K562 (cell line): ENCODE measurements around the gene ANKS1B. TPM values are rescaled to one million over a fixed set of nuclear protein-coding genes. Genes with fewer than 3 reads are reported as not detected.

ENCODE experiments used
- ATAC-seq: fragments of 200-7000 bp; cut with Tn5 transposase; 3 replicates; pipeline ENCODE4 v1.9.1; 2020; ENCODE audit warnings: moderate library complexity
- BruUV-seq: library from RNA; stranded (reverse); fragments of 400-500 nt; replicated peaks from 2 replicates; lab custom pipeline; 2021; lab: Mats Ljungman, UMichigan
- CTCF ChIA-PET: fragments of 300-600 bp; formaldehyde crosslinking; extraction: SDS; loops from one replicate; lab custom pipeline; 2021; ENCODE audit warnings: low intra/inter-chr PET ratio; lab: Yijun Ruan, JAX
- POLR2A ChIA-PET: fragments of 300-600, 350-650 bp; sonication (Branson Sonifier 250); formaldehyde crosslinking; extraction: SDS; loops from one replicate; lab custom pipeline; 2021; ENCODE audit warnings: antibody characterized with exemption, inconsistent platforms; lab: Yijun Ruan, JAX
- DNase-seq, 4 experiments: peaks; one replicate each; pipeline versions ENCODE4 v3.0.0 to v3.0.0-alpha.2; 2011 to 2018; ENCODE audit warnings: low spot score in 3 of 4, mixed read lengths in 3 of 4; ENCODE audit errors: extremely low read depth in 1 of 4
- FAIRE-seq: peaks from 2 replicates; lab custom pipeline; 2011; peaks lifted over from hg19 to GRCh38; lab: Jason Lieb, UNC
- H2AFZ ChIP-seq: 2 replicates; pipeline ENCODE4 v1.6.0; 2011; ENCODE audit warnings: low read depth, low read length, control low read depth, inconsistent platforms
- H3K27ac ChIP-seq: fragments of 200-600 bp; 3 replicates; pipeline ENCODE4 v1.8.0; 2011; ENCODE audit warnings: low read depth, mild to moderate bottlenecking, control low read depth, inconsistent platforms, low read length, moderate library complexity, mixed read lengths; ENCODE audit errors: extremely low read depth
- H3K27me3 ChIP-seq, 2 experiments: fragments of 300-600 bp in 1 of 2; 2 replicates in 1 of 2; 3 replicates in 1 of 2; pipeline versions ENCODE4 v1.6.0 to v1.8.0; 2011; ENCODE audit warnings: inconsistent platforms in 2 of 2, low read length in 2 of 2, mild to moderate bottlenecking in 1 of 2, mixed read lengths in 1 of 2, moderate library complexity in 1 of 2; ENCODE audit not compliant: control insufficient read depth in 2 of 2, insufficient read depth in 2 of 2
- H3K36me3 ChIP-seq: fragments of 300-600 bp; 3 replicates; pipeline ENCODE4 v1.8.0; 2011; ENCODE audit warnings: mild to moderate bottlenecking, low read length, inconsistent platforms; ENCODE audit not compliant: control insufficient read depth, insufficient read depth
- H3K4me1 ChIP-seq, 2 experiments: fragments of 200-600 bp in 1 of 2; replicated peaks in 1 of 2; 2 replicates in 1 of 2; 3 replicates in 1 of 2; pipeline versions ENCODE4 v1.5.1 to v1.8.0; 2011; ENCODE audit warnings: inconsistent platforms in 2 of 2, low read length in 2 of 2, mild to moderate bottlenecking in 1 of 2, mixed read lengths in 1 of 2, moderate library complexity in 1 of 2; ENCODE audit not compliant: control insufficient read depth in 2 of 2, insufficient read depth in 2 of 2
- H3K4me2 ChIP-seq: 2 replicates; pipeline ENCODE4 v1.6.1; 2011; ENCODE audit warnings: low read length, control low read depth, inconsistent platforms, mixed read lengths; ENCODE audit not compliant: insufficient read depth
- H3K4me3 ChIP-seq: fragments of 200-600 bp; sonication (generic), shearing (Covaris generic); 2 replicates; pipeline ENCODE4 v1.5.1; 2016; ENCODE audit warnings: control low read depth, inconsistent platforms
- H3K79me2 ChIP-seq: fragments of 200-600 bp; 3 replicates; pipeline ENCODE4 v1.8.0; 2011; ENCODE audit warnings: low read length, inconsistent platforms; ENCODE audit not compliant: control insufficient read depth, insufficient read depth
- H3K9ac ChIP-seq, 2 experiments: 2 replicates each; pipeline versions ENCODE4 v1.6.0 to v1.6.1; 2011; ENCODE audit warnings: low read depth in 2 of 2, low read length in 2 of 2, control low read depth in 1 of 2, inconsistent platforms in 1 of 2, mild to moderate bottlenecking in 1 of 2, mixed read lengths in 1 of 2; ENCODE audit not compliant: insufficient read depth in 1 of 2
- H3K9me1 ChIP-seq: one replicate; pipeline ENCODE4 v1.6.0; 2011; ENCODE audit warnings: inconsistent platforms, mild to moderate bottlenecking, low read length, moderate library complexity; ENCODE audit not compliant: control insufficient read depth, insufficient read depth
- H3K9me3 ChIP-seq: replicated peaks from 2 replicates; pipeline ENCODE4 v1.5.1; 2011; ENCODE audit warnings: low read depth, low read length, inconsistent platforms; ENCODE audit not compliant: control insufficient read depth, insufficient read depth
- H4K20me1 ChIP-seq: replicated peaks from 2 replicates; pipeline ENCODE4 v1.6.1; 2011; ENCODE audit warnings: low read length, inconsistent platforms, mixed read lengths; ENCODE audit not compliant: control insufficient read depth, insufficient read depth
- ATF3 ChIP-seq, 2 experiments: fragments of 450-650 bp in 1 of 2; sonication (generic) in 1 of 2; formaldehyde crosslinking in 1 of 2; IDR thresholded peaks in 1 of 2; conservative IDR thresholded peaks in 1 of 2; 2 replicates each; pipeline versions ENCODE4 v1.6.1 to v1.8.1; 2016 to 2023; ENCODE audit warnings: mild to moderate bottlenecking in 2 of 2, moderate library complexity in 2 of 2, inconsistent platforms in 1 of 2, missing genetic modification reagents in 1 of 2
- CBFA2T3 ChIP-seq: fragments of 450-650 bp; IDR thresholded peaks from 2 replicates; pipeline ENCODE4 v1.6.1; 2017
- CEBPG ChIP-seq, 3 experiments: fragments of 200-800 bp in 1 of 3; sonication (Bioruptor generic) in 1 of 3; sonication (generic) in 1 of 3; formaldehyde crosslinking in 1 of 3; IDR thresholded peaks in 2 of 3; conservative IDR thresholded peaks in 1 of 3; 2 replicates each; pipeline versions ENCODE4 v1.6.1 to v1.8.0; 2016 to 2022; ENCODE audit warnings: missing compliant biosample characterization in 2 of 3, missing genetic modification characterization in 2 of 3, mild to moderate bottlenecking in 1 of 3, missing genetic modification reagents in 1 of 3
- WGBS: fragments of 100-300 bp; shearing (Covaris generic); methylation state at CpG from one replicate; pipeline ENCODE4 v1.1.6; 2016; ENCODE audit warnings: low coverage, mixed read lengths; ENCODE audit not compliant: insufficient coverage; ENCODE audit errors: missing lambda C conversion rate; 5-methylcytosine and 5-hydroxymethylcytosine counted together
- in situ Hi-C: fragments of 300-500 bp; cut with MboI; formaldehyde crosslinking; loops from 4 replicates; pipeline ENCODE4 v1.15.0; 2018; ENCODE audit warnings: inconsistent platforms, mixed read lengths
- intact Hi-C: fragments of 100-400 bp; cut with micrococcal nuclease; formaldehyde crosslinking; loops from 2 replicates; pipeline ENCODE4 v1.14.2; 2022
- polyA plus RNA-seq, 8 experiments: library from polyadenylated mRNA; depleted of rRNA in 4 of 8; stranded (reverse) in 5 of 8; unstranded in 3 of 8; fragments of >200 nt; fragmentation: Nextera tagmentation in 2 of 8; fragmentation: Illumina TruSeq in 1 of 8; extraction: Ambion mirVana in 2 of 8; extraction: Trizol in 1 of 8; gene quantifications; 2 replicates each; pipeline versions ENCODE4 v1.2.1 to v1.2.3, GENCODE V29; 2011 to 2014; ENCODE audit warnings: inconsistent platforms in 1 of 8, missing spikeins in 1 of 8
- total RNA-seq, 7 experiments: library from RNA; depleted of rRNA in 6 of 7; stranded (reverse); fragments of >200 nt in 6 of 7; fragmentation: Illumina TruSeq in 2 of 7; extraction: Trizol in 2 of 7; gene quantifications; 2 replicates each; pipeline versions ENCODE4 v1.2.1 to v1.2.3, GENCODE V29; 2011 to 2021; ENCODE audit warnings: low replicate concordance in 1 of 7

ANKS1B gene
- total and polyA plus RNA-seq, 9 of the 15 experiments (the other 6 are each of a cell fraction or from before 2014, with no cell fraction given) = 0.04 to 0.47 (median 0.28) TPM; not detected in 4

GRCh38 chr12:99009654-99010296 is 975.0 kb downstream of the ANKS1B start:
- Histone ChIP-seq H3K27ac (no peak overlapping the region), H4K20me1 (no peaks in the 10 kb centered on the region)
- in situ Hi-C loops (no loop called here), intact Hi-C loops (no loop called here)
- POLR2A ChIA-PET = no interaction called here
- FAIRE-seq = no peak
- TF ChIP-seq ATF3 (IDR thresholded peaks at IDR 0.05) (peak; percentile 23; the same call in 1 of the 2 replicates), ATF3 (CRISPR knock-in tag; conservative IDR thresholded peaks at IDR 0.05) (no peak), CEBPG (CRISPR knock-in tag; IDR thresholded peaks at IDR 0.05) (no peak), CEBPG (tag; conservative IDR thresholded peaks at IDR 0.05 in 1 of 2, IDR thresholded peaks at IDR 0.05 in 1 of 2) (0 out of 4 replicates have a peak, but pooled peaks of 1 of the 2 experiments have one; percentile 44), CBFA2T3 (no peak)
- TF ChIP-seq, all 486 proteins: peak for 2
- Histone ChIP-seq H3K4me2 (no peak overlapping the region), H3K79me2 (no peaks in the 10 kb centered on the region), H3K27me3 (no peaks in the 10 kb centered on the region), H3K4me3 (no peak overlapping the region), H2AFZ (no peak overlapping the region), H3K4me1 (no peaks in the 10 kb centered on the region), H3K36me3 (no peaks in the 10 kb centered on the region), H3K9me3 (no peaks in the 10 kb centered on the region), H3K9ac (no peak overlapping the region), H3K9me1 (no peaks in the 10 kb centered on the region)
- ATAC-seq (no peak), DNase-seq (no peak)
- 0% methylated on average over 3 of the region's 3 CpGs for WGBS
- CTCF ChIA-PET = no interaction called here
- no TSS peak for BruUV-seq
